ENCODE results near the gene RASA3. TPM values are rescaled to one million over a fixed set of nuclear protein-coding genes. Genes with fewer than 3 reads are reported as not detected.

Gene RASA3
- total RNA-seq, 1 experiment from 2014 or later: 18.6 TPM

GRCh38 chr13:114071991-114072390, 60.4 kb downstream of the RASA3 start:
- CTCF ChIA-PET: no interaction called here

More at GRCh38 chr13:114071991-114072390, 60.4 kb downstream of the RASA3 start:
- no peak overlapping the region for H3K27ac ChIP-seq (ENCODE audit: low read depth, low read length)
- TSS peak; percentile 36 for BruUV-seq (replicated peaks)
- 0 out of 4 replicates have a peak, but pooled peaks cover 0 to 3% of the 10 kb centered on the region in 2 experiments for H3K36me3 ChIP-seq (ENCODE audit: control insufficient read depth in 1 of 2, insufficient read depth in 2 of 2, low read length in 2 of 2)
- DNase-seq (ENCODE audit: low read depth, low spot score): no peak
- H3K9me3 ChIP-seq (ENCODE audit: control insufficient read depth in 1 of 2, insufficient read depth in 1 of 2, low read depth in 1 of 2, low read length in 2 of 2): no peaks in the 10 kb centered on the region
- no peak overlapping the region for H3K9ac ChIP-seq (ENCODE audit: low read length)
- H3K79me2 ChIP-seq (ENCODE audit: insufficient read depth, low read length): peaks cover 15% of the 10 kb centered on the region; the same call in 1 of the 2 replicates
- H3K9me2 ChIP-seq (ENCODE audit: insufficient read depth): no peaks in the 10 kb centered on the region
- peaks cover 0 to 3% of the 10 kb centered on the region in 2 experiments; a peak in 1 of 4 replicates for H3K4me1 ChIP-seq (ENCODE audit: control insufficient read depth in 1 of 2, insufficient read depth in 2 of 2, low read length in 2 of 2)
- H3K4me2 ChIP-seq (ENCODE audit: low read length): no peak overlapping the region
- no peak overlapping the region for H3K4me3 ChIP-seq (replicated peaks in 1 of 2; ENCODE audit: low read depth in 1 of 2, low read length in 2 of 2)
- RAD21 ChIA-PET (ENCODE audit: low non-redundant PET in 1 of 2, low total read pairs in 2 of 2, uncharacterized antibody in 2 of 2, unreplicated experiment in 2 of 2): no interaction called here
- H2AFZ ChIP-seq (ENCODE audit: low read depth, low read length, poor library complexity, severe bottlenecking): no peak overlapping the region
- POLR2A ChIA-PET: no interaction called here
- no peaks in the 10 kb centered on the region for H4K20me1 ChIP-seq (ENCODE audit: insufficient read depth)
- no peaks in the 10 kb centered on the region for H3K27me3 ChIP-seq (ENCODE audit: insufficient read depth, low read length)
- intact Hi-C loops (cut with micrococcal nuclease): no loop called here
- no peak for TF ChIP-seq FOSL1 (IDR thresholded peaks at IDR 0.05; ENCODE audit: low read depth)
- no peak for TF ChIP-seq JUND (IDR thresholded peaks at IDR 0.05)
- no peak for TF ChIP-seq POLR2A (IDR thresholded peaks at IDR 0.05; ENCODE audit: borderline replicate concordance, extremely low read depth, insufficient read depth, insufficient read length)
- TF ChIP-seq SRF (IDR thresholded peaks at IDR 0.05; ENCODE audit: low read depth): no peak
- no peak for TF ChIP-seq SIN3A (IDR thresholded peaks at IDR 0.05; ENCODE audit: low read depth)
- no peak for TF ChIP-seq ZNF274 (IDR thresholded peaks at IDR 0.05; ENCODE audit: low read depth, low read length)
- no peak for TF ChIP-seq ELF1 (IDR thresholded peaks at IDR 0.05; ENCODE audit: borderline replicate concordance, low read depth)
- TF ChIP-seq ATF3 (IDR thresholded peaks at IDR 0.05): no peak
- TF ChIP-seq EGR1 (IDR thresholded peaks at IDR 0.05; ENCODE audit: low read depth): no peak
- TF ChIP-seq TCF7L2 (IDR thresholded peaks at IDR 0.05; ENCODE audit: borderline replicate concordance, extremely low read depth, insufficient read depth, insufficient read length): no peak
- TF ChIP-seq CBX3 (IDR thresholded peaks at IDR 0.05; ENCODE audit: low read depth): no peak
- TF ChIP-seq YY1 (IDR thresholded peaks at IDR 0.05; ENCODE audit: extremely low read depth, insufficient replicate concordance, low read depth, low read length): no peak
- TF ChIP-seq CEBPB (IDR thresholded peaks at IDR 0.05; ENCODE audit: low read depth): no peak
- no peak for TF ChIP-seq ZBTB33 (IDR thresholded peaks at IDR 0.05; ENCODE audit: extremely low read depth, insufficient replicate concordance, low read length)
- no peak for TF ChIP-seq EZH2 (IDR thresholded peaks at IDR 0.05)
- no peak for TF ChIP-seq CTCF (IDR thresholded peaks at IDR 0.05 in 2 of 3, conservative IDR thresholded peaks at IDR 0.05 in 1 of 3; ENCODE audit: borderline replicate concordance in 1 of 3, insufficient read depth in 1 of 3, low read depth in 2 of 3, low read length in 2 of 3)
- no peak for TF ChIP-seq EZH2phosphoT487 (IDR thresholded peaks at IDR 0.05; ENCODE audit: borderline replicate concordance)
- no peak for ATAC-seq

Data from HCT116 (cell line).